GM21381 (cell line): ENCODE measurements around the gene IQGAP3.
"Not testable (repeated sequence)": the region's sequence is repeated elsewhere in the genome, so short reads cannot be mapped to it uniquely, and the experiment has no call there.

Experiments
- ATAC-seq: cut with Tn5 transposase; IDR thresholded peaks from one replicate; pipeline ENCODE4 v1.9.1; 2021; ENCODE audit warnings: mild to moderate bottlenecking, moderate library complexity; ENCODE audit not compliant: unreplicated experiment

The IQGAP3 gene

GRCh38 chr1:156574039-156574633 is 1.8 kb upstream of the IQGAP3 start:
- ATAC-seq, result no peak

GRCh38 chr1:156572663-156573018 is 276 bp upstream of the IQGAP3 start:
- ATAC-seq, result no peak

GRCh38 chr1:156571261-156571852 is 1.0 kb downstream of the IQGAP3 start:
- no peak for ATAC-seq

GRCh38 chr1:156566436-156566835 is 5.9 kb downstream of the IQGAP3 start:
- no peak for ATAC-seq

- ATAC-seq, result no peak
Observed at GRCh38 chr1:156565519-156565918, 6.8 kb downstream of the IQGAP3 start.

- ATAC-seq, result no peak
Observed at GRCh38 chr1:156560585-156561163, 11.7 kb downstream of the IQGAP3 start.

- no peak for ATAC-seq
Observed at GRCh38 chr1:156559797-156560385, 12.5 kb downstream of the IQGAP3 start.

GRCh38 chr1:156559086-156559796 is 13.1 kb downstream of the IQGAP3 start:
- ATAC-seq, result no peak

GRCh38 chr1:156556354-156556753 is 16.0 kb downstream of the IQGAP3 start:
- no peak for ATAC-seq

GRCh38 chr1:156555715-156556114 is 16.6 kb downstream of the IQGAP3 start:
- no peak for ATAC-seq

- no peak for ATAC-seq
Observed at GRCh38 chr1:156554971-156555370, 17.4 kb downstream of the IQGAP3 start.

GRCh38 chr1:156553860-156554485 is 18.4 kb downstream of the IQGAP3 start:
- ATAC-seq, result no peak

- not testable (repeated sequence) for ATAC-seq
Observed at GRCh38 chr1:156552937-156553336, 19.4 kb downstream of the IQGAP3 start.

GRCh38 chr1:156552518-156552917 is 19.8 kb downstream of the IQGAP3 start:
- no peak for ATAC-seq

- ATAC-seq, result no peak
Observed at GRCh38 chr1:156551869-156552268, 20.5 kb downstream of the IQGAP3 start.

- no peak for ATAC-seq
Observed at GRCh38 chr1:156551066-156551643, 21.2 kb downstream of the IQGAP3 start.

GRCh38 chr1:156550346-156550745 is 22.0 kb downstream of the IQGAP3 start:
- ATAC-seq, result no peak

- ATAC-seq, result no peak
Observed at GRCh38 chr1:156549831-156550230, 22.5 kb downstream of the IQGAP3 start.

- no peak for ATAC-seq
Observed at GRCh38 chr1:156549390-156549789, 23.0 kb downstream of the IQGAP3 start.

- no peak for ATAC-seq
Observed at GRCh38 chr1:156547982-156548381, 24.4 kb downstream of the IQGAP3 start.

- ATAC-seq, result no peak
Observed at GRCh38 chr1:156547434-156547833, 24.9 kb downstream of the IQGAP3 start.
